GM19397 (cell line): ENCODE data around the gene POLR3K.

Source experiments
- ATAC-seq: cut with Tn5 transposase; IDR thresholded peaks from one replicate; pipeline ENCODE4 v1.9.1; 2021; ENCODE audit warnings: mild to moderate bottlenecking, moderate library complexity; ENCODE audit not compliant: unreplicated experiment

Gene POLR3K

DNA sequence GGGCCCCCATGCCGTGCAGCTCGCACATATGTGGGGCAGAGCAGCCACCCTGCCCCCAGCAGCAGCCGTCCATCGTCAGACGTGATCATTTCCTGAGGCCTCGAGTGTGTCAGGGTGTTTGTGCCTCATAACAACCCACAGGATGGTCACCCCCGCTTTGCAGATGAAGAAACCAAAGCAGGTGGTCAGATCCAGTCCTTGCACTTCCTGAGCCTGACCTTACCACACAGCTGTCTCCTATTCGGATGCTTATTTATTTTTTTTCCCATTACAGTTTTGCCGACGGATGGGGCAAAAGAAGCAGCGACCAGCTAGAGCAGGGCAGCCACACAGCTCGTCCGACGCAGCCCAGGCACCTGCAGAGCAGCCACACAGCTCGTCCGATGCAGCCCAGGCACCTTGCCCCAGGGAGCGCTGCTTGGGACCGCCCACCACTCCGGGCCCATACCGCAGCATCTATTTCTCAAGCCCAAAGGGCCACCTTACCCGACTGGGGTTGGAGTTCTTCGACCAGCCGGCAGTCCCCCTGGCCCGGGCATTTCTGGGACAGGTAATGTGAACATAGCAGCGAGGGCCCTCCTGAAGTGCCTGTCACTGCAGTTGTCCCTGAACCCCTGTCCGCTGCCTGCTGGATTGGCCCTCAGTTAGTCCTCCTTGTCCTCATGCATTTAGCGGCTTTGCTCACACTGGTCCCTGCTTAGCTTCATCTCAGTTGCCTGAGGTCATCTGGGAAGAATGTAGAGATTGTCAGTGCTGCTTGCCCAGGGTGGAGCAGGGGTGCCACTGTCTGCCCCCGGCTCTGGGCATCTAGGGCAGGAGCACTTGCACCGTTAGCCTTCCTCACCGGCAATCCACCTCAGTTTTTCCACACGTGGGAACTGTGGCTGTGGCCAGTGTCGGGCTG is 26.0 kb upstream of the POLR3K start:
- no peak for ATAC-seq

- peak; percentile 15 for ATAC-seq
Measured at GRCh38 chr16:78444-79150, 25.2 kb upstream of the POLR3K start.

DNA sequence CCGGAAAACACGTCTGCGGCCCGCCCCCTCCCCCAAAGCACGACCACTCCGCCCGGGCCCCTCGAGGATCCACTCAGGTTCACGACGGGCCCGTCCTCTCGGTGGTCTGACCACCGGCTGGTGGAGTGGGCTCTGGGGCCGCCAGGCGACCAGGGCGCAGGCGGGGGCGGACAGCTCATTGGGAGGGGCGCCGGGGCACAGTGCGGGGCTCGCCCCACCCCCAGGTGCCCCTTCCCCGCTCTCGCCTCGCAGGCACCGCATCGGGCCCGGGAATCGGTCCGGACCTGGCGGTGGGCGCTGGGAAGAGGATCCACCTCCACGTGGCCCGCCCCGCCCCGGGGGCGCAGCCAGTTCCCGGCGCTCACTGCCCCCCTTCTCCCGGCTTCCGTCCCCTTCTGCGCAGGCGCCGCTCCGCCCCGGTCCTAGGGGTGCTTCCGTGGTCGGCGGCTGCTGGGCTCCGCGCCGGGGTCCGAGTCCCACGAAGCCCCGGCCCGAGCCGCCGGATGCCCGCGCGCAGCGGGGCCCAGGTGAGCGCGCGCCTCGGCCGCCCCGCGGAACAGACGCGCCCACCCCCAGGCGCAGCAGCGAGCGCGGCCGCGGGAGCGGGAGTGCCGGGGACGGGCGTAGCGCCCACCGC is 24.5 kb upstream of the POLR3K start, which contains the start of gene MPG:
Gene MPG, plus strand, starts transcription at position 419 of the 637 bp plus-strand sequence. Its CDS starts 85 bp downstream, at position 504.
- peak; percentile 77 for ATAC-seq

DNA sequence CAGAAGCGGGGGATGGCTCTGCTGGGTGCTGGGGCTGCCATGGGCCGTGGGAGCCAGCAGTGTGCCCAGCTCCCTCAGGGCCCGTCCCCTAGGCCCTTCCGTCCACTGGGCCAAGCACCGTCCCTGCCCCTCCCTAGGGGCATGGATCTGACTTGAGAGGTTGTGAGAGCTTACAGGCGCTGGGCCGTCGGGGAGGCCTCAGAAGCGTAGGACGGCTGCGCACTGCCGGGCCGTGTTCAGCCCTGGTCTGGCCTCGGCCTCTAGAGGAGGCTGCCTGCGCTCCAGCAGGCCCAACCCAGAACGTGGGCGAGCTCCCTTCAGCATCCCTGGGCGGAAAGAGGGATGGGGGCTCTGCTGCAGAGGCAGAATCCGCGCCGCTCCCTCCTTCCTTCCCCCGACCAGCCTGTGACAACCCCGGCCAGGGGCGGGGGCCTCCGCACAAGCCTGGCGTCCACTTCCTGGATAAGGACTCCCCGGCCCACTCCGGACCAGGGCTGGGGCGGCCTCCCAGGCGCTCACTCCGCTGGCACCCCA is 23.9 kb upstream of the POLR3K start:
- peak; percentile 26 for ATAC-seq

GRCh38 chr16:76535-77272 is 23.3 kb upstream of the POLR3K start:
- no peak for ATAC-seq

DNA sequence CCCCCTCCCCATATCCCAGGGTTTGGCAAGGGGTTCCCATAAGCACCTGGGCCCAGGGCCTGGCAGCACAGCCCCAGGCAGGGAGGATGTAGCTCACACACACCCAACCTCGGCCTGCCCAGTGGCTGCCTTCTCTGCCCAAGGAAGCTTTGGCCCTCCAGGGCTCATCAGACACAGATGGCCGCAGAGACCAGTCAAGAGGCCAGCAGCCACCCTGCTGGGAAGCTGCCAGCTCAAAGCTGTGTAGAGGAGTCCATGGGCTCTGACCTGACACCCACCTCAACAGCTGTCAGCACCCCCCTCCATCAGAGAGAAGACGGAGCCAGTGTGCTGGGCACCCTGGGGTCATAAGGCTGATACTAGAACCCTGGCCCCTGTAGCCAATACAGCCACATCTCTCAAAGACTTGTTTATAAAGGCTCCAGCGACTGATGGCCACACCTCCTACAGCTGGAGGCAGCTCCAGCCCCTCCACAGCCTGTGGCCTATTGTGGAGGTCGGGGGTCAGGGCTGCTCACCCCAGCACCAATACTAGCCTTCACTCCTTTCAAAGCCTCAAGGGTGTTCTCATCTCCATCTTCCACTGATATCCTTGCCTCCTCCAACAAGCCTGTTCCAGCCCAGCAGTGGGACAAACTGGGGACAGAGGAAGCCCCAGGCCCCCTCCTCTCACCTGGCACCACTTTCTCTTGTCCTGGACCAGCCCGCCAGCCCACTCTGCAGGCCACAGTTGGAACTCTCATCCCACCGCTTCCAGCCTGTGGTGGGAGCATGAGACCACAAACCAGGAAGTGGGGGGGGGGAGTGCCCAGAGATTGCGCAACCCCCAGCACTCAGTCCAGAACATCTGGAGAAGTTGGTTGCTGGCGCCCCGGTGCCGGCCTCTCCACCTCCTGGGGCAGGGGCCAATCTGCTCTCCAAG is 22.4 kb upstream of the POLR3K start:
- ATAC-seq, result no peak

DNA sequence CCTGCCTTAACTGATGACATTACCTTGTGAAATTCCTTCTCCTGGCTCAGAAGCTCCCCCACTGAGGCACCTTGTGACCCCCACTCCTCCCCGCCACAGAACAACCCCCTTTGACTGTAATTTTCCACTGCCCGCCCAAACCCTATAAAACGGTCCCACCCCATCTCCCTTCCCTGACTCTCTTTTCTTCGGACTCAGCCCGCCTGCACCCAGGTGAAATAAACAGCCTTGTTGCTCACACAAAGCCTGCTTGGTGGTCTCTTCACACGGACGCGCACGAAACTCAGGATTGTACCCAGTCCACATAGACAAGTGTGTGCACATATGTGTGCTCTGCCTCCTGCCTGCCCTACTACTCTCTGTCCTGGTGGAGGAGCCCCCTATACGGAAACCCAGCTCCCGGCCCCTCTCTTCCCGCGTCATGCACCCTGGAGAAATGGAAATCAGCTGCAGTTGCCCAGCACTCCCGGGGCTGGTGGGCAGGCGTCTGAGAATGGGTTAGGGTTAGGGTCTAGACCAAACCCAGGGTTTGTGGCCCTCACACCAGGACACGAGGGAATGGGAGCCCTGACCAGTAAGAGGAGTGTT is 21.4 kb upstream of the POLR3K start:
- no peak for ATAC-seq

GRCh38 chr16:74051-74746 is 20.8 kb upstream of the POLR3K start:
- no peak for ATAC-seq

DNA sequence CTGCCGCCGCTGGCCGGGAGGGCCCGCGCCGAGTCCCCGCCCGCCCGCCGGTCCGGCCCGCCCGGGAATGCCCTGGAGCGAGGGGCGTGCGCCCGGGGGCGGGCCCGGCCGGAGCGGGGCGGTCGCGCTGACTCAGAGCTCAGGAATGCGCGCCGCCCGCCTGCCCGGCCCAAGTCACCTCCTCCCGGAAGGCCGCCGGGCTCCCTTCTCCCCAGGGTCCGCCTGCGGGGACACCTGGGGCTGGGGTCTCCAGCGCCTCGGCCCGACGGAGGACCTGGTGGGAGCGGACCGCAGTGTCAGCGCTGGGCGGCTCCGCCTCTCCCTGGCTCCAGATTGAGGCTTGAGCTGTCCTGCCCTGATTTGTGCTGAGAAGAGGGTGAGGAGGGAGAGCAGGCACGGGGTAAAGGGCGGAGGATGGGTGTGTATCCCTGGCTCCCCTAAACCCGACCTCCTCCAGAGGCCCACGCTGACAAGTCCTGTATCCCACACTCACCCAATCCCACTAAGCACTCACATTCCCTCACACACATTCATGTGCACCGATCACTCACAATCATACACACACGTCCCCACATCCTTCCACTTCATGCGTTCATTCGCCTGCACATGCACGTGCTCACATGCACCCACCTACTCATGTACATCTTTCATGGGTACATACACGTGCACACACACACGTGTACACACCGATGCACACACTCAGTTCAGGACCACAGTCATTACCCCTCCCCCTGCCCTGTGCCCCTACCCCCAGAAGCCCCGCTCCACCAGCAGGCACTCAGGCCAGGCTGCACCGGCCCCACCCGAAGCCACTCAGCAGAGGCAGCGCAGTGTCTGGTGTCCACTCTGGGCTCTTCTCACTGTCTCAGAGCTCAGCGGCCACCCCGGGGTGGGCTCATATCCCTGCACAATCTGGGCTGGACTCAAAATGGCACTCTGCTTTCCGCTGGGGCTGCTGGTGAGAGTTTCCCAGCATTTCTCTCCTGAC is 19.4 kb upstream of the POLR3K start, which contains the start of gene RHBDF1:
Gene RHBDF1, minus strand, starts transcription at position 71 of the 988 bp plus-strand sequence. CDS start 7,616 bp downstream, outside the sequence.
- ATAC-seq, result no peak

DNA sequence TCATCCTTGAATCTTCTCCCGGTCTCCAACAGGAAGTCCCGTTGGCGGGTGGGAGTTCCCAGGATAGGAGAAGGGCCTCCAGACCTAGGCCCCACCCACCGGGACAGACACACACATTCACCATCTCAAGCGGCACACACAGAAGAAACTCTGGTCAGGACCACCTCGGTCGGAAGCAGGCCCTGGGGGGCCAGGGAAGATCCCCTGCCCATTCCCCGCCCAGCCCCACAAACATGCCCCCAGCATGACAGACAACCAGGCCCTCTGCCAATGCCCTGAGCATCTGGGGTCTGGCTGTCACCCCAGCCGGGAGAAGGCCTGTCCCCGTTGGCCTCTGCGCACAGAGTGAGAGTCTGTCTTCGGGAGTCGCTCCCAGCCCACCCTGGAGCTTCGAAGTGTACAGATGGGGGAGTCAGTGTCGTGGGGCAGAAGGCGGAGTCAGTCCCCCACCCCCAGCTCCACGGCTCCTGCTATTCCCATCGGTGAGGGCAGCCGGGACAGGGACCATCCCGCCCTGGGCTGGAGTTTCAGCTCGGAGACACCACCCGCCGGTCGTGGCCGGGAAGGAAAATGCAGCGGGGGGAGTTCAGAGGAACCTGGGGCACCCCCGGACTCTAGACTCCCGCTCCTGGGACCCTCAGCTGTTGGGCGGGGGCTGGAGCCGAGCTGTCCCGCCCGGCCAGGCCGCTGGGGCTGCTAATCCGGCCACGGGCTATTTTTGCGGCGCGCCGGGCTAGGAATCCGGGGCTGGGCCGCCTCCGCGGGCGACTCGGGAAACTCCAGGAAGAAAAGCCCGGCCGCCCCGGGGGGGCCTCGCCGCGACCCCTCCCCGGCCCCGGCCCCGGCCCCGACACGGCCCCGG is 18.4 kb upstream of the POLR3K start:
- ATAC-seq, result no peak

DNA sequence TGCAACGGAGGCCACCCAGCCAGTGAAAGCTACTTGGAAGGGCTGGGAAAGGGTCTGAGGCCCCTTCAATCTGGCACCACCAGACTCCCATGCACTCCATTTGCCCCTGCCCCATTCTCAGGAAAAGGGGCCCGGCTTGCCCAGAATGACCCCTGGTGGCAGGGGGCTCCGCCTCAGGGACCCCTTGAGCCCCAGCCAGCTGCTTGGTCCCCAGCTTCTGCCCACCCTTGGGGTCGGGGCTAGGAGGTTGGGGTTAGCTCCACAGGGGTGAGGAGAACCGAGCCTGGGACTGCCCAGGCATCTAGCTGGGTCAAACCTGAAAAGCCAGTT is 17.8 kb upstream of the POLR3K start:
- ATAC-seq, result no peak

DNA sequence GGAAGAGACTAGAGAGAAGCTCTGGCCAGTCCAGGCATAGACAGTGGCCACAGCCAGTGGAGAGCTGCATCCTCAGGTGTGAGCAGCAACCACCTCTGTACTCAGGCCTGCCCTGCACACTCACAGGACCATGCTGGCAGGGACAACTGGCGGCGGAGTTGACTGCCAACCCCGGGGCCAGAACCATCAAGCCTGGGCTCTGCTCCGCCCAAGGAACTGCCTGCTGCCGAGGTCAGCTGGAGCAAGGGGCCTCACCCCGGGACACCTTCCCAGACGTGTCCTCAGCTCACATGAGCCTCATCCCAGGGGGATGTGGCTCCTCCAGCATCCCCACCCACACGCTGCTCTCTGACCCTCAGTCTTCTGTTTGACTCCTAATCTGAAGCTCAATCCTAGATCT is 15.8 kb upstream of the POLR3K start:
- ATAC-seq, result no peak

DNA sequence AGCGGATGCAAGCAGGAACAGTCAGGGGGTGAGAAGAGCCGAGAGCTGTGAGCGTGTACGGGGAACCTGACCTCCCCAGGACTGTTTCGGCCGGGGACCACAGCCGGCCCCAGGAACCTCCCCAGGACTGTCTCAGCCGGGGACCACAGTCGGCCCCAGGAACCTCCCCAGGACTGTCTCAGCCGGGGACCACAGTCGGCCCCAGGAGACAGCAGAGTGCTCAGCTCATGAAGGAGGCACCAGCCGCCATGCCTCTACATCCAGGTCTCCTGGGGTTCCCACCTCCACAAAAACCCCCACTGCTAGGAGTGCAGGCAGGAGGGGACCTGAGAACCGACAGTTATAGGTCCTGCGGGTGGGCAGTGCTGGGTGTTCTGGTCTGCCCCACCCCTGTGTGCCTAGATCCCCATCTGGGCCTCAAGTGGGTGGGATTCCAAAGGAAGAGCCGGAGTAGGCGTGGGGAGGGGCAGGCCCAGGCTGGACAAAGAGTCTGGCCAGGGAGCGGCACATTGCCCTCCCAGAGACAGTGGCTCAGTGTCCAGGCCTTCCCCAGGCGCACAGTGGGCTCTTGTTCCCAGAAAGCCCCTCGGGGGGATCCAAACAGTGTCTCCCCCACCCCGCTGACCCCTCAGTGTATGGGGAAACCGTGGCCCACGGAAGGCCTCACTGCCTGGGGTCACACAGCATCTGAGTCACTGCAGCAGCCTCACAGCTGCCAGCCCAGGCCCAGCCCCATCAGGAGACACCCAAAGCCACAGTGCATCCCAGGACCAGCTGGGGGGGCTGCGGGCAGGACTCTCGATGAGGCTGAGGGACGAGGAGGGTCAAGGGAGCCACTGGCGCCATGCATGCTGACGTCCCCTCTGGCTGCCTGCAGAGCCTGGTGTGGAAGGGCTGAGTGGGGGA is 14.7 kb upstream of the POLR3K start:
- no peak for ATAC-seq

- no peak for ATAC-seq
Measured at GRCh38 chr16:67183-67791, 13.9 kb upstream of the POLR3K start.
